GM12865 (cell line): Measurements from ENCODE around the gene RC3H1.

Experiments
- DNase-seq: peaks from one replicate; pipeline ENCODE4 v3.0.0; 2010; ENCODE audit warnings: low read depth
- H3K4me3 ChIP-seq: 2 replicates; pipeline ENCODE4 v1.5.1; 2011; ENCODE audit warnings: mild to moderate bottlenecking, low read depth, low read length, control low read depth
- CTCF ChIP-seq: IDR thresholded peaks from 2 replicates; pipeline ENCODE4 v1.5.1; 2011; ENCODE audit warnings: low read length, control low read depth, low read depth, inconsistent platforms; ENCODE audit not compliant: insufficient read depth; ENCODE audit errors: missing control alignments

Gene RC3H1

GRCh38 chr1:174021591-174022079, 522 bp downstream of the RC3H1 start:
- DNase-seq, result peak; percentile 53
- no peak for TF ChIP-seq CTCF
- H3K4me3 ChIP-seq, result peak overlapping the region; percentile 88

DNA sequence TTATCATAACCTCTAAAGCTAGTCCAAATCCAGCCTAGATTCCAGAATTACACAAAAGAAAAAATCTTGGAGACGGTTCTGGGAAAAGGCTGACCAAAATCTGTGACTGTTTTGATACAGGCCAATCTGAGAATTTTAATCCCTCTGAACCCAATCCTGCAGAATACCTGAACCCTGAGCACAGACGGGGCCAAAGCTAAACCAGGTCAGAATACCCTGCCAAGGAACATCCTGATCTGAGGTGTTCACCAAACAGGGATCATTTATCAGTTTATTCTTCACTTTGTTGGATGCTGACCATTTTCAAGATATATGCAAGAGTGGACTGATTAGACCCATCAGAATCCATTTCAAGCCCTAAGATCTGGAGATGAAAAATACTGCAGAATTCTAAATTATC, 3.6 kb downstream of the RC3H1 start:
- DNase-seq, result no peak
- no peak overlapping the region for H3K4me3 ChIP-seq
- TF ChIP-seq CTCF, result no peak

DNA sequence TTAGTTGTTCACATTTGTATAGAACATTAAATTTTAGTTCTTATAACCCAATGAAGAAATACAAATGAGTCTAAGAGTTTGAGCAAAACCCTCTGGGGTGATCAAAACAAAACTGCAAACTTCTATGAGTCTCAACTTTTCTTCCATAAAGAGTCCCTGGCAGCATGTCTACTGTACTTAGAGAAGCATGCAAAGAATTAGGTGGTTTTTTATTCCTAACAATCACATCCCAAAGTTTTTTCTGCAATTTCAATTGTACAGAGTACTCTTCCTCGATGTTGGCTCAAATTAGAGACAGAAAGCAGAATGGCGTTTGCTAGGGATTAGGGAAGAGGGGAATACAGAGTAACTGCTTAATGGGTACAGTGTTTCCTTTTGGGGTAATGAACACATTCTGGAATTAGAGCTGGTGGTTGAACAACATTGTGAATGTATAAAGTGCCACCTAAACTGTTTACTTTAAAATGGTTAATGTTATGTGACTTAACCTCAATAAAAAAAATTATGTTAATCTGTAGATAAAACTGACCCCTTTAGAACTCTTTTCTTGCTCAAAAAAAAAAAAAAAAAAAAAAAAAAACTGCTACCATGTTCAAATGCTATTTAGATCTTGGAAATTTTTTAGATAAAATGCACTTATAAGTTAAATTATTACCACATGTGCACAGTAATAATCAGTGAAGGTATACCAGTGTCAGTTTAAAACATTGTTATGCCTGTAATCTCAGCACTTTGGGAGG, 4.8 kb downstream of the RC3H1 start:
- no peak overlapping the region for H3K4me3 ChIP-seq
- DNase-seq, result no peak
- no peak for TF ChIP-seq CTCF

GRCh38 chr1:174013864-174014418, 8.2 kb downstream of the RC3H1 start:
- DNase-seq, result no peak
- no peak for TF ChIP-seq CTCF
- no peak overlapping the region for H3K4me3 ChIP-seq

- no peak for DNase-seq
- TF ChIP-seq CTCF, result no peak
- no peak overlapping the region for H3K4me3 ChIP-seq
These were observed 13.2 kb downstream of the RC3H1 start for GRCh38 chr1:174008979-174009378.

GRCh38 chr1:174008269-174008668, 13.9 kb downstream of the RC3H1 start:
- H3K4me3 ChIP-seq, result no peak overlapping the region
- DNase-seq, result no peak
- TF ChIP-seq CTCF, result no peak
